ENCODE data around the gene ZNF439. TPM values are rescaled to one million over a fixed set of nuclear protein-coding genes. Genes with fewer than 3 reads are reported as not detected.

ZNF439 gene
- total RNA-seq, 2 experiments from 2014 or later = 6.0 to 6.2 TPM

Other genes with a start within 250 kb of the ZNF439 start
- gene ZNF823, start 109.8 kb upstream of the ZNF439 start, total RNA-seq = 1 to 10 TPM; 6.3 to 6.4 TPM
- gene ZNF441, start 81.7 kb upstream of the ZNF439 start, total RNA-seq = 1 to 10 TPM; 6.7 to 9.4 TPM
- 1 to 10 TPM in 1 of 2 experiments, under 1 TPM in 1; 0.96 to 1.7 TPM for gene ZNF491, start 50.2 kb upstream of the ZNF439 start, total RNA-seq
- gene ZNF440, start 34.5 kb upstream of the ZNF439 start, total RNA-seq = 10 to 100 TPM; 11.2 to 14.9 TPM
- 1 to 10 TPM; 1.2 to 2.0 TPM for gene ZNF69, start 39.1 kb downstream of the ZNF439 start, total RNA-seq
- 10 to 100 TPM; 16.9 to 24.1 TPM for gene ZNF700, start 76.4 kb downstream of the ZNF439 start, total RNA-seq
- under 1 TPM; 0.85 to 0.98 TPM for gene ZNF763, start 116.3 kb downstream of the ZNF439 start, total RNA-seq
- gene ZNF433, start 187.0 kb downstream of the ZNF439 start, total RNA-seq = under 1 TPM; 0.20 to 0.82 TPM
- gene ZNF878, start 204.2 kb downstream of the ZNF439 start, total RNA-seq = under 1 TPM; 0.67 to 0.94 TPM
- gene ZNF844, start 216.0 kb downstream of the ZNF439 start, total RNA-seq = 1 to 10 TPM; 1.3 to 1.5 TPM

Data from activated CD8-positive, alpha-beta memory T cell treated with anti-CD3 and anti-CD28 coated beads, Interleukin-2, amount 10 ng/mL, durations not matched to agents 7 days and 5 days (primary cell).